Right ventricle myocardium inferior (tissue), 1 donor: ENCODE results near the gene HOXA5. TPM values are rescaled to one million over a fixed set of nuclear protein-coding genes. Genes with fewer than 3 reads are reported as not detected.

Experiments used
- ATAC-seq: fragments of 200-7000 bp; cut with Tn5 transposase; one replicate; pipeline ENCODE4 v1.9.1; 2020; ENCODE audit warnings: mild to moderate bottlenecking, moderate library complexity
- DNase-seq: peaks from one replicate; pipeline ENCODE4 v3.0.0; 2021; ENCODE audit errors: missing footprints
- intact Hi-C: fragments of 100-400 bp; cut with DNase I; formaldehyde crosslinking; loops from one replicate; pipeline ENCODE4 v1.11.0; 2022
- long read RNA-seq: library from polyadenylated mRNA; unstranded; transcript quantifications from one replicate; pipeline ENCODE4 v2.0.0, GENCODE V29; 2021
- total RNA-seq: library from RNA; stranded (reverse); fragmentation: NEBNext Ultra II Directional; extraction: Animal tissue kit (Norgen Biotek cat#: 25700); gene quantifications from one replicate; pipeline ENCODE4 v1.2.1, GENCODE V29; 2021
- donor health status: DM: no; HTN: yes; CAD: no; lungs with severe emphysema.

The HOXA5 gene
- total RNA-seq, result not detected
- long read RNA-seq, result 0 reads

DNA sequence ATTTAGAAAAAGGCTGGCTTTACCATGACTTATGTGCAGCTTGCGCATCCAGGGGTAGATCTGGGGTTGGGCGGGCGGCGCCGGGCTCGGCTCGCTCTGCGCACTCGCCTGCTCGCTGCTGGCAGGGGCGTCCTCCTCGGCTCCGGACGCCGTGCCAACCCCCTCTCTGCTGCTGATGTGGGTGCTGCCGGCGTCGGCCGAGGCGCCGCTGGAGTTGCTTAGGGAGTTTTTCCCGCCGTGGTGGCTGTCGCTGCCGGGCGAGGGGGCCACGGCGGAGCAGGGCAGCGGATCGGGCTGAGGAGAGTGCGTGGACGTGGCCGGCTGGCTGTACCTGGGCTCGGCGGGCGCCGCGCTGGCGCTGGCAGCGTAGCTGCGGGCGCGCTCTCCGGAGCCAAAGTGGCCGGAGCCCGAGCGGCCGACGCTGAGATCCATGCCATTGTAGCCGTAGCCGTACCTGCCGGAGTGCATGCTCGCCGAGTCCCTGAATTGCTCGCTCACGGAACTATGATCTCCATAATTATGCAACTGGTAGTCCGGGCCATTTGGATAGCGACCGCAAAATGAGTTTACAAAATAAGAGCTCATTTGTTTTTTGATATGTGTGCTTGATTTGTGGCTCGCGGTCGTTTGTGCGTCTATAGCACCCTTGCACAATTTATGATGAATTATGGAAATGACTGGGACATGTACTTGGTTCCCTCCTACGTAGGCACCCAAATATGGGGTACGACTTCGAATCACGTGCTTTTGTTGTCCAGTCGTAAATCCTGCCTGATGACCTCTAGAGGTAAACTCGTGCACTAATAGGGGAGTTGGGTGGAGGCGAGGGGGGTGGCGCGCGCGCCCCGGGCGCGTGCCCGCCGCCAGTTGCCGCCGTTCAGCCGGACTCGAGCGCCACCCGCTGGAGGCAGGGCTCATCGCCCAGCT lies at the start of gene HOXA5:
Gene HOXA5, minus strand, starts transcription at position 659 of the 927 bp plus-strand sequence. Its CDS starts 74 bp downstream, at position 585.
- DNase-seq, result no peak
- ATAC-seq, result no peak
- intact Hi-C loops, result no loop called here

- DNase-seq, result peak; percentile 84
- intact Hi-C loops, result no loop called here
- ATAC-seq, result no peak
Observed at GRCh38 chr7:27192546-27193334, 49.3 kb upstream of the HOXA5 start.

DNA sequence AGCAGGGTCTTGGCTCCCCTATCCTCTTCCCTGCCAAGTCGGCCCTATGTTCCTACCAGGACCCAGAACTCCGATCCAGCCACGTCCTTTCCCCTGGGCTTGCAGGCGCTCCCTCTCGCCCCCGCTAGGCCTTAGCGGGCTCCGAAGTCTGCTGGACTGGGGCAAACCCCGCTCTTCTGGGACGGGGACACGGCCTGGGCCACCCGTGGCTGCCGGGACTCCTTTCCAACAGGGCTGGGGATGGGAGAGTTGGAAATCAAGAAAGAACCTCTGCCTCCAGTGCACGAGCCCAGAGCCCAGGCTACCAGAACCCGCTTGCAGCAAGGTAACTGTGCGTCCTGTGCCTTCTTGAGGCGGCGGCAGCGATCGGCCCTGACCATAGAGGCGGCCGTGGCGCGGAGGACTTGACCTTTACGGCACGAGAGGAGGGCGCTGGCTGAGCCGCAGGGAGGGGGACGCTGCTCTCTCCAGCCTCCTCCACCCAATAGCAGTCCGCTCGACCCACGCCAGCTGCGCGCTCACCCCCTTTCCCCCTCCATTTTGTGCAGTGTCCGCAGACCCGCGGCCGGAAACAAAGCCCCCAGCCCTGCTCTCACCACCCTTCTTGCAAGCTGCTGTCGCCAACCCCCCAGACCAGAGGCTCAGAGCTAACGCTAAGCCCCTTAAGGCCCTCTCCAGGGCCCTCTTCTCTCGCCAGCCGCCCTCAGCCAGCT lies 48.5 kb upstream of the HOXA5 start:
- intact Hi-C loops, result no loop called here
- ATAC-seq, result no peak
- no peak for DNase-seq

DNA sequence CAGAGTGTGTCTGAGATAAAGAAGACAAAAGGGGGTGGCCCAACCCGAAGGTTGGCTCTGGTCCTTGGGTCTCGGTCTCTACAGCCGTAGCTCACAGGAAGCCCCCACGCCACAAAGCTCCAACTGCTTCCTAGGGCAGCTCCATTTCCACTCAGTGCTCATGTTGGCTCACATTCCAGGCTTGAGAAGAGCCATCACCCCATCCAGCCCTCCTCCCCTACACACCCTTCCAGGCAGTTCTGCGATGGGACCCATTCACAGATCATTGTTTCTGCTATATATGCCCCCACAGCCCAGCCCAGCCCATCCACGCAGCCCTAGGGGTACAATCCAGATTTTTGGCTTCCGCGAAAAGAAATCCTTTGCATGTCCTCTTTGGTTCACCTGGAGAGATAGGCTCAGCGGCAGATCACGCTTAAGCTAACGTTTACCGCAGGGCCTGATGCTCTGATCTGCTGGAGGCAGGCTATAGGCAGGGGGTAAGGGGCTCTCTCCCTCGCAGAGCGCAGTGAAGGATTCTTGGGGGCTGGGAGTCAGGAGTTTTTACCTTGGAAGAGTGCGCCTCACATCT lies 47.8 kb upstream of the HOXA5 start:
- intact Hi-C loops, result no loop called here
- DNase-seq, result no peak
- ATAC-seq, result no peak

- intact Hi-C loops, result no loop called here
- ATAC-seq, result no peak
- DNase-seq, result no peak
Observed at GRCh38 chr7:27189997-27190748, 46.7 kb upstream of the HOXA5 start.

GRCh38 chr7:27189295-27189996 lies 46.0 kb upstream of the HOXA5 start:
- intact Hi-C loops, result no loop called here
- no peak for ATAC-seq
- DNase-seq, result no peak

DNA sequence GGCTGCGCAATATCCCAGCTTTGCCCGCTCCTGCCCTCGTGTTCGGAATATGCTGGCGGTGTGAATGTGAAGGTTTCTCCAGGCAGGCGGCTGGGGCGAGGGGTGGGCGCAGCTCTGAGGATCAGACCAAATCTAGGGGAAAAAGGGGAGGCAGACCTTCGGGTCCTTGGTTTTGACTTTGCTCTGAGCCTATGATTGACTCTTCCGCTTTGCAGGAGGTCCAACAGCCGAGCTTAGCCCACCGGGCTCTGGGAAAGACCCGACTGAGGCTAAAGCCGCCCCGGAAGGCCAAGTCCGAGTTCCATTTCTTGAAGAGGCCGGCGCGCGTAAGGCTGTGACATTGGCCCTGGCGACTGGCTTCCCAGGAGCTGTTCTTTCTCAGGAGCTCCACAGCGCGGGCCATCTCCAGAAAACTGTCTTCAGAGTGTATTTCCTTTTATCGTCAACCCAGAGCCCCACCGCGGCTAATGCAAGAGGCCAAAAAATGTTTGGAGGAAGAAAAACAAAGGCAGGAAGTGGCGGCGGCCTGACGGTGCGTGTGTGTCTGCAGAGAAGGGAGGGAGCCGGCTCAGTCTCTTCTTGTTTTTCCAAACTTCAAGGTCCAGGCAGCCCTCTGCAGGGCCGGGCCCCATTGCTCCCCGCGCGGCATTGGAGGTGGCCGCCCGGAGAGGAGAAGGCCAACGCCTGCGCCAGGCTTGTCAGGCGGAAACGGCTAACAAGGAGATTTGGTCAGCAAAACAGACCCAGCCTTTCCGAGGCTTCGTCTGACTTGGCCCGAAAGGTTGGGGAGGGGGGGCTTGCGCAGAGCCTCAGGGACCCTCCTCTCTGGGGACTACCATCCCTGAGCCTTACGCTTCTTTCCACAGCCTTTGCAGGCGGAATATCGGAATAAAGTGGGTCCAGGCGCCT lies 45.2 kb upstream of the HOXA5 start:
- ATAC-seq, result no peak
- intact Hi-C loops, result no loop called here
- DNase-seq, result no peak

DNA sequence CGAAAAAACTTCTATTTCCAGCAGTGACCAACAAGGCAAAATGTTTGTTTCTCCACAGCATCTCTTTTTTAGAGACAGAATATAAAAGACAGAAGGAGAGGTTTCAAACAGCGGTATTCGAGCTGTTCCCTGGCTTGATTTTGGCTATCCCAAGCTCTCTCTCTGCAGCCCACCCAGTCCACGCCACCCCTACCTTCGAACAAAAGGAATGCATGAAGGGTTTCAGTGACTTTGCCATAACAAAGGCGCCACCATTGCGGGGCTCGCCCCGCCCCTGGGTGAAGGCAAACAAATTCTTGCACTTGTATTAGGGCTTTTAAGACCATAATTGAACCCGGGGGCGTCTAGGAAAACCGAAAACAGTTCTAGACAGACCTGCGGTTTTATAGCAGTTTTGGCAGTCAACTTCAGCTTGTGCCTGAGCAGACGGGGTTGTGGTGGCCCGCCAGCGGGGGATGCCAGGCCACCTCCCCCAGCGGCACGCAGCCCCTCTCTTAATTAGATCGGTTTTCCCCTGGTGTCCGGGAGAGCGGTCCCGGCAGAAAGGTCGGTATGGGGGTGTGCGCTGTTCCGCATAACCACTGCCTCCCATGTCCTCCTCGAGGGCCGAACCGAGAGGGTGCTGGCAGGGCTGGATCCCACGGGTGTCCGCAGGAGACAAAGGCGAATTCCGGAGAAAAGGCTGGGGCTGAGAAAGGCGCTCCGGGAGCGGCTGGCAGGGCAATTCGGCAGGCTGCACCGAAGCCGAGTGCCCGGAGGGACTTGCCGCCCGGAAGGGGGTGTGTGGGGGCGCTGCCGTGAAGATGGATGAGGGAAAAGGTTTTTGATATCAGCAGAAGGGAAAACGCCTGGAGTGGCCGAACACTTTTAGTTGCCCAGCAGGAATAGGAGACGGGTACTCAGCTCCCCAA lies 44.2 kb upstream of the HOXA5 start:
- intact Hi-C loops, result no loop called here
- DNase-seq (no peak), ATAC-seq (no peak)

DNA sequence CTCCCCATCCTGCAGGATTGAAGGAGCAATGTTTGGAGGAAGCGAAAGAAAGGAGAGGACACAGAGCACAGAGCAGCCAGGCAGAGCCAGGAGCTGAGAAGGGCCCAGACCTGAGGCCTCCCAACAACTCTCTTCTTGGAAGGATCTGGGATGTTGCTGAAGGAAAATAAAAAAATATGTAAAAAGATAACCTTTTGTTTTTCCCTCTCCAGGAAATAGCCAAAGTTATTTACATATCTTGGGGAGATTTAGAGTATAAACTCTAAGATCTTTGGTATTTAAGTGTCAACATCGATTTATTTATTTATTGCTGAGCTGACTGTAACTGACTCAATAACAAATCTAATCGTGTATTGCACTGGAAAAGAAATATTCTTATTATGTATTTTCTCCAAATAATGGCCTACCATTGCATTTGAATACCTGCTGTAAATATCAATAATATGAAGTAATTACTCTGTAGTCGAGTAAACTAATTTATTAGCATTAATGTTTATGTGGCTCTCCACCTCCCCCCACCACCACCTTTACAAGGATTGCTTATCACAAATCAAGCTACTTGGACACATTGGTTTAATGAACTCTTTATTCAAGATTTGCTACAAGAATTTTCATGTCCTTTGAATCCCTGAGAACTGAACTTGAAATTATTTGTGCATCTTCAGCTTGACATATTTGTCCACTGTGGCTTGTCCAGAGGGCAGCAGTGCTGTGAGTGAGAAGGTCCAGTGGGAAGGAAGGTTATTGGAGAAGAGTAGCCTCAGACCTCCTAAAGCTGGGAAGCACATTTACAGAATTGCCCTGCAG lies 43.4 kb upstream of the HOXA5 start:
- no peak for ATAC-seq
- intact Hi-C loops, result no loop called here

DNA sequence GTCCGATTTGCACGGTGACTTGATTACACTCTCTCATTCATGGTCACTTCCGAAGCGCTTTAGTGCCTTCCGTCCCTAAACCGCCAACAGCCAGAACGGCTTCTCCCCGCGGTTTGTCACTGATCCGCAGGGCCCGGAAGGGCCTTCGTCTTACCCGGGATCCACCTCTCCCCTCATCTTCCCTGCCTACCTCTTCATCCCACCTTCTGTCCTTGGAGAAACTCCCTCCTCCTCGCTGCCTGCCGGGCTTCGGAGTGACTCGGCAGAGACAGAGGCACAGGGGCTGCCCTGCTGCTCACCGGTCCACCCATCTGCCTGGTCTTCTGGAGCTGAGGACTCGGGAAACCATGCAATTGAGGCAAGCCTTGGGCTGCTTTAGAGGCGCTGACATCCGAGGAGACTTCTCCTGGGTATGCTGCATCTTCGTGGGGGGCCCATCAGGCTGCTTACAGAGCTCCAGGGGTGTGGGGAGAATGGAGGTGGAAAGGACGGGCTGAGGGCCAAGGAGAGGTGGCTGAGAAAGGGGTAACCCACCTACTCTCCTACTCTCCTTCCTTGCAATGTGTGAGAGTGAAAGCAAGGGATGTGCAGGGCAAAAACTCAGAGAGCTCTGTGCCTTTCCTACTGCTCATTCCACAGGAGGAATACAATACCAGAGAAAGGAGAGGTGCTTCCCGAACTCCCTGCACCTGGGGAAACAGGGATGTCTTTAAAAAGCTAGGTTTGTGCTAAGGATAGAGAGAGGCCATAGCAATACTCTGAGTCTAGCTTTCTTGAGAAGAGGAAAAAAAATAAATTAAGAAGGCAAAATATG lies 42.6 kb upstream of the HOXA5 start:
- DNase-seq, result no peak
- ATAC-seq, result no peak
- intact Hi-C loops, result no loop called here

More for the DNA sequence above, 43.4 kb upstream of the HOXA5 start:
- no peak for DNase-seq

DNA sequence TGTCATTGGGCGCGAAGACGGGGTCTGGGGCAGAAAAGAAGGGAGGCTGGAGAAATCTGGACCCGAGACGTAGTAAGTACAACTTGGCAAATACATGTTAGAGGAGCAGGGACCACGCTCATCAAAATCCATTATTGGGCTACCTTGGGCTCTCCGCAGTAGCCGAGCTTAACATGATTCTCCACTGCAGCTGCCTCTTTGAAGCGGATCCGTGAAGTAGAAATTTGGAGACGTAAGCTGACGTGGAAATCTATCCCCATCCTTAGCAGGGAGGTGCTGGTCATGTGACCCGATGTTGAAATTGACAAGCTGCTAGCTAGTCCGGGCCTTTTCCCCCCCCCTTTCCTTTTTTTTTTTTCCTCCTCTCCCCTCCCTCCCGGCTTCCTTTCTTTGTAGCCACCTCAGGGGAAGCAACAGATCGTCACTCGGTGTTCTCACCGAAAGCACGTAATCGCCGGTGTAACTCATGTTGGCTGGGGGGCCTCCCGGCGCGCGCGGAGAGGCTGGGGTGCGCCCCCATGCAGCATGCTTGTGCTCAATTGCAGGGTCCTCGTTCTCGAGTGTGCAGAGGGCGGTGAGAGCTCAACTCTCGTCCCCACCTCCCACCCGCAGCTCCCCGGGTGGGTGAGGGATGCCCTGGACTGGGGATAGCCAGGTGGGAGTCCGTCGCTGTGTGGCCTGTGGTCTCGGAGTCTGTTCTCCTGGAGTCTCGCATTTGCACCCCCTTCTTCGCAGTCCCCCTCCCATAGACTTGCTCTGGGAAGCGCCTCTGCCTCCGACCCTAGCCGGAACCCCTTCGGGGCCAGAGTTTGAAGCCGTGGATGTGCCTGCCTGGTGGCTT lies 41.8 kb upstream of the HOXA5 start, which contains the start of gene HOXA11:
Gene HOXA11, minus strand, starts transcription at position 220 of the 841 bp plus-strand sequence. Its CDS starts 88 bp downstream, at position 132.
- intact Hi-C loops, result no loop called here
- DNase-seq (no peak), ATAC-seq (no peak)

DNA sequence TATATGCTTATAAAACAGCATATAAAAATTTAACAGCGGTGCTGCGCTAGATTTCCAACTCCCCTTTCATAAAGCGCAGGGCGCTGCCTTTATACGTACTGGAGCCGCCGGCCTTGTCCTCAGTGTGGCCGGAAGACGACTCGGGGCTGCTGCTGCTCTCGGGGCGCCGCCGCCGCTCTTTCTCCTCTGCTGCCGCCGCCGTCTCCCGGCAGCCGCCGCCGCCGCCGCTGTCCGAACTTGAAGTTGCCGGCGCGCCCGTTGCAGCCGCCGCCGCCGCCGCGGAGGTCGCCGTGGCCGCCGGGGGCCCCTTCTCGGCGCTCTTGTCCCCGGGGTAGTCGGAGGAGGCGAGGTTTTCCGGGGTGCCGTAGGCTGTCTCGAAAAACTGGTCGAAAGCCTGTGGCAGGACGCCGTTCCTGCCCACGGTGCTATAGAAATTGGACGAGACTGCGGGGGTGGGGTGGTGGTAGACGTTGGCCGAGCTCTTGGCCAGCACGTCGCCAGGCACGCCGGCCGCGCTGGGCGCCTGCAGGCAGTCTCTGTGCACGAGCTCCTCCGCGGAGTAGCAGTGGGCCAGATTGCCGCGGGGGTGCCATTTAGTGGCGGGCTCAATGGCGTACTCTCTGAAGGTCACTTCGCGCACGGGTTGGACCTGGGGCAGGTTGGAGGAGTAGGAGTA lies 41.0 kb upstream of the HOXA5 start:
- ATAC-seq, result no peak
- no peak for DNase-seq
- intact Hi-C loops, result no loop called here
